ENCODE results near the gene CACNA2D4. TPM values are rescaled to one million over a fixed set of nuclear protein-coding genes. Genes with fewer than 3 reads are reported as not detected.

Gene CACNA2D4
- total RNA-seq, 1 donor from 2014 or later: 1.2 TPM

DNA sequence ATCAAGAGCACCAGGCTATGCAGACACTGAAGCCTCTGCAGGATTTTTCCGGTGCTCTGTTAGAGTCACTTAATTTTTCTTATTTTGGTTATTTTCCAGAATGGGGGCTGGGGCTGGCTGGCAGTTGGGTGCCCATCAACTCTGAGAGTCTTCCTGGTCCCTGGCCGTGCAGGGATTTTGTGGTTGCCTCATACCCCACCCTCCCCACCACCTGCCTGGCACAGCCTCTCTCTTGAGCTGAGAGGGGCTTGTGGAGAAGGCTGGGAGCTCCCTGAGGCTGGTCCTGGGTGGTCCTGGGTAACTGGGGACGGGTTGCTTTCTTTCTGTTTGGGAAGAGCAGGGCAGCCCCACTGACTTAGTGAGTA lies 74.8 kb downstream of the CACNA2D4 start:
- no peak overlapping the region for H3K4me3 ChIP-seq
- intact Hi-C loops (cut with micrococcal nuclease): no loop called here
- peaks cover 54% of the 10 kb centered on the region for H3K27me3 ChIP-seq (ENCODE audit: low read depth)
- DNase-seq: no peak
- H3K27ac ChIP-seq (replicated peaks): no peak overlapping the region
- no peaks in the 10 kb centered on the region for H3K36me3 ChIP-seq
- H3K4me1 ChIP-seq: no peaks in the 10 kb centered on the region
- TF ChIP-seq, protein P1, sequence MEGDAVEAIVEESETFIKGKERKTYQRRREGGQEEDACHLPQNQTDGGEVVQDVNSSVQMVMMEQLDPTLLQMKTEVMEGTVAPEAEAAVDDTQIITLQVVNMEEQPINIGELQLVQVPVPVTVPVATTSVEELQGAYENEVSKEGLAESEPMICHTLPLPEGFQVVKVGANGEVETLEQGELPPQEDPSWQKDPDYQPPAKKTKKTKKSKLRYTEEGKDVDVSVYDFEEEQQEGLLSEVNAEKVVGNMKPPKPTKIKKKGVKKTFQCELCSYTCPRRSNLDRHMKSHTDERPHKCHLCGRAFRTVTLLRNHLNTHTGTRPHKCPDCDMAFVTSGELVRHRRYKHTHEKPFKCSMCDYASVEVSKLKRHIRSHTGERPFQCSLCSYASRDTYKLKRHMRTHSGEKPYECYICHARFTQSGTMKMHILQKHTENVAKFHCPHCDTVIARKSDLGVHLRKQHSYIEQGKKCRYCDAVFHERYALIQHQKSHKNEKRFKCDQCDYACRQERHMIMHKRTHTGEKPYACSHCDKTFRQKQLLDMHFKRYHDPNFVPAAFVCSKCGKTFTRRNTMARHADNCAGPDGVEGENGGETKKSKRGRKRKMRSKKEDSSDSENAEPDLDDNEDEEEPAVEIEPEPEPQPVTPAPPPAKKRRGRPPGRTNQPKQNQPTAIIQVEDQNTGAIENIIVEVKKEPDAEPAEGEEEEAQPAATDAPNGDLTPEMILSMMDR (IDR thresholded peaks at IDR 0.05; ENCODE audit: borderline replicate concordance): no peak
- H3K9me3 ChIP-seq (replicated peaks): no peaks in the 10 kb centered on the region

DNA sequence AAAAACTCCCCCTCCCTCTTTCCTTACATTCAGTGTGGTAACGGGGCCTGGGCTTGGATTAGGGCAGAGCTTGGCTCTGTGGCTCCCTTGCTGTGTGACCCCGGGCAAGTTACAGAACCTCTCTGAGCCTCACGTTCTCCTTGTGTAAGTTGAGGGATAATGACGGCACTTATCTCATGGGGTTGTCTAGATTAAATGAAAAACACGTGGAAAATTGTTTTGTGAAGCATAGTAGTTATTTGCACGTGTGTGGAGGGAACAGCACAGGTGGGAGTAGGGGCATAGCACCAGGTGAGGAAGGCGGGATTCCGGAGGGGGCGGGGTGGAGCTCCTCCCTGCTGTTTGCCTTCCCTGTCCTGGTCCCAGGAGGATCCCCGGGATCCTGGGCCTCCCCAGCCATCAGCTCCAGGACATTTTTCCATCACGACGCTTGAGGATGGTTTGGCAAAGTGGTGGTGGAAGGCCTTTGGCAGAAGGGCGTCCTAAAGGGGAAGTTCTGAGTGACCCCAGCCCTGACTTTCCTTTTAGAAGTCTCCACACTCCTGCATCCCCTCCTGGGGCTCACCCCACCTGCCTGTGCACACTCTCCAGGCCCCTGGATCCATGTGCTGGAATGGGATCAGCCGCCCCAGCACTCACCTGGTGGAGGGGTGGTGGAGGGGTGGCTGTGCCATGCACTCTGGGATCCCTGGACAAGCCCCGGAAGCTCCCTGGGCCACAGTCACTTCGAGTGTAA lies 75.4 kb downstream of the CACNA2D4 start:
- intact Hi-C loops (cut with micrococcal nuclease): no loop called here
- H3K4me3 ChIP-seq: no peak overlapping the region
- DNase-seq: no peak
- no peaks in the 10 kb centered on the region for H3K4me1 ChIP-seq
- no peaks in the 10 kb centered on the region for H3K36me3 ChIP-seq
- peaks cover 54% of the 10 kb centered on the region for H3K27me3 ChIP-seq (ENCODE audit: low read depth)
- H3K27ac ChIP-seq (replicated peaks): no peak overlapping the region
- no peaks in the 10 kb centered on the region for H3K9me3 ChIP-seq (replicated peaks)
- TF ChIP-seq, protein P1 (IDR thresholded peaks at IDR 0.05; ENCODE audit: borderline replicate concordance): no peak

DNA sequence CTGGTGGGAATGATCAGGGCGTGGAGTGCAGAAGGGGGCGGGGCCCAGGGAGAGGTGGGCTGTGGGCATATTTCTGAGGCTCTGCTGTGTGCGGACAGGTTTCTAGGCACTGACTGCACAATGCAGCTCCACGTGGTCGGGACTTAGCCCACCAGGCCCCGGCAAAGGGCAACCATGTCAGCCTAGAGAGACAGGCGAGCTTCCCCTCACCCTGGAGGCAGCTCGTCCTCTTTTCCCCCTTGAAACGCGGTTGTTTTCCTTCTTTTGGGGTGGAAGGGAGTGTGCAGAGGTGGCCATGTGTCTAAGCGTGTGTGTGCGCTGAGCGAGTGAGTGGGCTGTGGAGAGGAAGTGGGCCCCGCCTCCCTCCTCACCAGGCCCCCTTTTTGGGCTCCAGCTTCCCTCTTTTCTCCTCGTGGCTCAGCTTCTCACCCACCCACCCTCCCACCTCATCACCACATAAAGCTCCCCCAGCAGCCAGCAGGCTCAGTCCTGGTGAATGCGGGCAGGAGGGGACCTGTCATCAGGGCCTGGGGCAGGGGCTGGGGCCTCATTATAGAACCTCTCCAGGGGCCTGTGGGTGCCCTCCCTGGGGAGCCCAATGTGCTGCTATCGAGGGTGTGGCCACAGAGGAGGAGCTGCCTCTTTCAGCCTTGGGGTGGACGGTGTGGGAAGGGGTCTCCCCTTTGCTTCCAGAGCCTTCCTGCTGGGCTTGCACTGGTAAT lies 76.1 kb downstream of the CACNA2D4 start:
- no peak overlapping the region for H3K4me3 ChIP-seq
- no peak for DNase-seq
- no peaks in the 10 kb centered on the region for H3K36me3 ChIP-seq
- H3K4me1 ChIP-seq: no peaks in the 10 kb centered on the region
- no peak overlapping the region for H3K27ac ChIP-seq (replicated peaks)
- peaks cover 54% of the 10 kb centered on the region for H3K27me3 ChIP-seq (ENCODE audit: low read depth)
- intact Hi-C loops (cut with micrococcal nuclease): no loop called here
- TF ChIP-seq, protein P1 (IDR thresholded peaks at IDR 0.05; ENCODE audit: borderline replicate concordance): no peak
- no peaks in the 10 kb centered on the region for H3K9me3 ChIP-seq (replicated peaks)

DNA sequence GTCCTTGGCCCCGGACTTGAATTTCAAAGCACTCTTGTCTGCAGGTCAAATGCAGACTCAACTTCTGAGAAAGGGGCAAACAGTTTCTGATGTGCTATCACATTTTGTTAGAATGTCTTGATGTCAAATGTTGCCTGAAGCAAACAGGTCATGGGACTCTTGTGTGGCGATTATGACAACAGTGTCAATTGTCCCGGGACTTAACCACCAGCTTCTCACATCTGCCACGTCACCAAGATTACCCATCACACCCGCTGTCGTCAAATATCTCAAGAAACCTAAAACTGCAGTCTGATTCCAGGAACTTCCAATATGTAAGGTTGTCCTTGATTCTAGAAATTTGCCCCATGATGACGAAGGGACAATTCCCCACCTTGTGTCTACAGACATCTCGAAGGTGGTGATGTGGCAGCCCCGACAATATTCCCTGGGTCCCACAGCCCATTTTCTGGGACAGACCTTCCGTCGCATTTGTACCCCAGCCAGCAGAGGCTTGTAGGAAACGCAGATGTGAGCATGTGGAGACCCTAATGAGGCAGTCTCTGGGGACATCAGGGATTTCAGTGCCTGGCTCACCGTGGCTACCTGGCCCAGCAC lies 76.8 kb downstream of the CACNA2D4 start:
- peaks cover 54% of the 10 kb centered on the region for H3K27me3 ChIP-seq (ENCODE audit: low read depth)
- no peaks in the 10 kb centered on the region for H3K4me1 ChIP-seq
- H3K4me3 ChIP-seq: no peak overlapping the region
- H3K9me3 ChIP-seq (replicated peaks): no peaks in the 10 kb centered on the region
- no peak for DNase-seq
- H3K36me3 ChIP-seq: no peaks in the 10 kb centered on the region
- TF ChIP-seq, protein P1 (IDR thresholded peaks at IDR 0.05; ENCODE audit: borderline replicate concordance): no peak
- intact Hi-C loops (cut with micrococcal nuclease): no loop called here
- no peak overlapping the region for H3K27ac ChIP-seq (replicated peaks)

DNA sequence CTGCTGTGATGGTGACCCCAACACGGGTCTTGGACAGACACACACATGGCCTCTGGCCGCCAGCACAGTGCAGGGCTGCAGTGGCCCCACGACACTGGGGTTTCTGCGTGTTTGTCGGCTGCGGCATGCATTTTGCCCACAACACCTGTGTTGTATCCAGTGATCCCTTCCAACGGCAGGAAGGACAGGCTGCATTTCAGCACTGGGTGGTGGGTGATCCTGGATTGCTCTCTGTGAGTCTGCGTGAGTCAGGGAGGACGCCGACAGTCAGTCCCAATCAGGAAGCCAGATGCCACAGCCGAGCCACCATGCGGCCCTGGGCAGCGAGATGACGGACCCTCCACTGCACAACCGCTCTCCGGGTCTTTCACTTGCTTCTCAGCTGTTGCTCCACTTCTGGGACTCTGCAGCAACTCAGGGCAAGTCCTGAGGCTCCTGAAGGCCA lies 77.4 kb downstream of the CACNA2D4 start:
- no peaks in the 10 kb centered on the region for H3K9me3 ChIP-seq (replicated peaks)
- H3K27ac ChIP-seq (replicated peaks): no peak overlapping the region

More for the DNA sequence above, 77.4 kb downstream of the CACNA2D4 start:
- DNase-seq: no peak
- no peaks in the 10 kb centered on the region for H3K4me1 ChIP-seq
- H3K4me3 ChIP-seq: no peak overlapping the region
- H3K36me3 ChIP-seq: no peaks in the 10 kb centered on the region
- TF ChIP-seq, protein P1 (IDR thresholded peaks at IDR 0.05; ENCODE audit: borderline replicate concordance): no peak
- H3K27me3 ChIP-seq (ENCODE audit: low read depth): peaks cover 55% of the 10 kb centered on the region
- intact Hi-C loops (cut with micrococcal nuclease): no loop called here
